ENCODE data around the gene ALDH9A1. TPM values are rescaled to one million over a fixed set of nuclear protein-coding genes. Genes with fewer than 3 reads are reported as not detected.

The ALDH9A1 gene
- total RNA-seq, 1 donor from 2014 or later: 58.0 TPM

GRCh38 chr1:165616987-165617546 is 81.3 kb downstream of the ALDH9A1 start:
- TF ChIP-seq CTCF (IDR thresholded peaks at IDR 0.05): no peak
- Histone ChIP-seq H3K9me3 (no peaks in the 10 kb centered on the region), H3K4me3 (no peak overlapping the region), H3K27me3 (no peaks in the 10 kb centered on the region), H3K4me1 (no peaks in the 10 kb centered on the region), H3K36me3 (no peaks in the 10 kb centered on the region), H3K27ac (no peak overlapping the region)
- intact Hi-C loops (cut with DNase I): no loop called here
- DNase-seq (ENCODE audit: low spot score in 2 of 2): no peak

DNA sequence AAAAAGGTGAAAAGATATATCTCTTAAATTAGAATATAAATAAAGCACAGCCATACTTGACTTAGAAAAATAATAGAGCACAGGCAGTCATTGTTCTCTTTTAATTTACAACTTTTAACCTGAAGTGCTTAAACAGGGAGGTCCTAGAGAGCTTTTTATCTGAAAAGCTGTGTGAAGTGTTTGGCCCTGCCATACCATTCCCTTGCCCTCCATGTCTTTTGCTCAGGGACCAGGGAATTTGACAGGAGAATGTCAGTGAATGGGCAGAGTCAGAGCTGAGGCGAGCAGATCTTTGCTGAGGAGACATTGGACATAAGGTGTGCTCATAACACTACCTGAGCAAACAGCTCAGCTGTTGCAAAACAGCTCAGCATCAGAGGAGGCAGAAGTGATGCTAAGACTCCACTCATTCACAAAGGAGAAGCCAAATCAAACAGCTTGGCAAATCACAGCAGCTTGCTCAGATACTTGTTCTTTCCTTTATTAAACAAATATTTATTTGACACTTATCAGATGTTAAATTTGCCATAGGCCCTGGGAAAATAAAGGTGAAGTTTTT is 82.2 kb downstream of the ALDH9A1 start:
- H3K9me3 ChIP-seq: no peaks in the 10 kb centered on the region
- H3K27me3 ChIP-seq: no peaks in the 10 kb centered on the region
- no peak overlapping the region for H3K27ac ChIP-seq
- intact Hi-C loops (cut with DNase I): no loop called here
- DNase-seq (ENCODE audit: low spot score in 2 of 2): no peak
- H3K36me3 ChIP-seq: no peaks in the 10 kb centered on the region
- no peak overlapping the region for H3K4me3 ChIP-seq
- TF ChIP-seq CTCF (IDR thresholded peaks at IDR 0.05): no peak
- H3K4me1 ChIP-seq: no peaks in the 10 kb centered on the region

Other genes with a start within 250 kb of the ALDH9A1 start
- not detected for gene LRRC52, start 154.6 kb downstream of the ALDH9A1 start, total RNA-seq
- gene MGST3, start 67.3 kb downstream of the ALDH9A1 start, total RNA-seq: 177 TPM
- gene TMCO1, start 70.3 kb upstream of the ALDH9A1 start, total RNA-seq: 9.9 TPM
- gene UCK2, start 129.1 kb upstream of the ALDH9A1 start, total RNA-seq: 30.3 TPM

Data from ascending aorta (tissue), 2 donors.